DMS114 treated with DMSO at 0.1 percent for 48 hours (cell line): ENCODE data around the gene LMBR1.
"Not testable (repeated sequence)": the region's sequence is repeated elsewhere in the genome, so short reads cannot be mapped to it uniquely, and the experiment has no call there.

ENCODE experiments used
- DNase-seq: peaks from one replicate; lab custom pipeline; 2025; ENCODE audit not compliant: unreplicated experiment; lab: John Stamatoyannopoulos, UW

The LMBR1 gene

GRCh38 chr7:156659961-156660360, 233.0 kb downstream of the LMBR1 start:
- DNase-seq: no peak

- DNase-seq: no peak
Observed at GRCh38 chr7:156659203-156659602, 233.8 kb downstream of the LMBR1 start.

- no peak for DNase-seq
Observed at GRCh38 chr7:156657681-156658080, 235.3 kb downstream of the LMBR1 start.

- DNase-seq: no peak
Observed at GRCh38 chr7:156656598-156656997, 236.4 kb downstream of the LMBR1 start.

GRCh38 chr7:156655983-156656382, 237.0 kb downstream of the LMBR1 start:
- no peak for DNase-seq

GRCh38 chr7:156655251-156655650, 237.7 kb downstream of the LMBR1 start:
- DNase-seq: no peak

- DNase-seq: no peak
Observed at GRCh38 chr7:156654511-156655234, 238.3 kb downstream of the LMBR1 start.

GRCh38 chr7:156652886-156653568, 240.0 kb downstream of the LMBR1 start:
- DNase-seq: no peak

GRCh38 chr7:156651474-156651873, 241.5 kb downstream of the LMBR1 start:
- no peak for DNase-seq

- no peak for DNase-seq
Observed at GRCh38 chr7:156650042-156650441, 242.9 kb downstream of the LMBR1 start.

- not testable (repeated sequence) for DNase-seq
Observed at GRCh38 chr7:156647330-156647729, 245.7 kb downstream of the LMBR1 start.

GRCh38 chr7:156642306-156643045, 250.5 kb downstream of the LMBR1 start:
- DNase-seq: no peak

- DNase-seq: no peak
Observed at GRCh38 chr7:156640949-156641485, 252.0 kb downstream of the LMBR1 start.

- DNase-seq: peak; percentile 72
Observed at GRCh38 chr7:156640257-156640948, 252.6 kb downstream of the LMBR1 start, which contains the start of gene RNF32. RNF32 (plus strand) TSS chr7:156640774; CDS start chr7:156643878, 3,104 bp downstream.

- peak; percentile 14 for DNase-seq
Observed at GRCh38 chr7:156639426-156640256, 253.3 kb downstream of the LMBR1 start.

- DNase-seq: no peak
Observed at GRCh38 chr7:156638443-156639077, 254.4 kb downstream of the LMBR1 start.

GRCh38 chr7:156637093-156637492, 255.9 kb downstream of the LMBR1 start:
- not testable (repeated sequence) for DNase-seq

- DNase-seq: no peak
Observed at GRCh38 chr7:156635529-156636385, 257.2 kb downstream of the LMBR1 start.

- DNase-seq: no peak
Observed at GRCh38 chr7:156634117-156634516, 258.9 kb downstream of the LMBR1 start.
